Ectodermal cell (in vitro differentiated cells): ENCODE measurements around the gene ATP4B.

Source experiments
- H3K27ac ChIP-seq: 2 replicates; pipeline ENCODE4 v1.7.0; 2013; ENCODE audit warnings: mild to moderate bottlenecking, low read depth, low read length; ENCODE audit not compliant: insufficient read depth, poor library complexity, severe bottlenecking
- H3K27me3 ChIP-seq: 2 replicates; pipeline ENCODE4 v1.7.0; 2013; ENCODE audit warnings: mild to moderate bottlenecking, low read length; ENCODE audit not compliant: insufficient read depth, control insufficient read depth, poor library complexity, severe bottlenecking
- H3K36me3 ChIP-seq: one replicate; pipeline ENCODE4 v1.7.0; 2013; ENCODE audit warnings: low read length; ENCODE audit not compliant: control insufficient read depth, insufficient read depth
- H3K4me1 ChIP-seq: one replicate; pipeline ENCODE4 v1.7.0; 2013; ENCODE audit warnings: low read length; ENCODE audit not compliant: control insufficient read depth, insufficient read depth
- H3K4me3 ChIP-seq: 2 replicates; pipeline ENCODE4 v1.7.0; 2013; ENCODE audit warnings: low read depth, low read length, control low read depth; ENCODE audit not compliant: insufficient read depth
- H3K9me3 ChIP-seq: 2 replicates; pipeline ENCODE4 v1.7.0; 2013; ENCODE audit warnings: mild to moderate bottlenecking, low read length, moderate library complexity; ENCODE audit not compliant: control insufficient read depth
- WGBS, 2 experiments: methylation state at CpG; one replicate each; pipeline ENCODE4 v1.1.7; 2013; ENCODE audit warnings: missing lambda C conversion rate in 2 of 2; 5-methylcytosine and 5-hydroxymethylcytosine counted together

The ATP4B gene

GRCh38 chr13:113642563-113642962 is 15.4 kb downstream of the ATP4B start:
- Histone ChIP-seq H3K9me3 (peaks cover 2% of the 10 kb centered on the region), H3K27me3 (no peaks in the 10 kb centered on the region), H3K4me3 (no peak overlapping the region), H3K36me3 (peaks cover 38% of the 10 kb centered on the region), H3K4me1 (no peaks in the 10 kb centered on the region), H3K27ac (no peak overlapping the region)
- WGBS, 2 experiments = 93 to 96% methylated on average over 2 of the region's 2 CpGs

GRCh38 chr13:113641426-113641825 is 16.6 kb downstream of the ATP4B start:
- Histone ChIP-seq H3K4me3 (no peak overlapping the region), H3K36me3 (peaks cover 49% of the 10 kb centered on the region), H3K27me3 (no peaks in the 10 kb centered on the region), H3K27ac (no peak overlapping the region), H3K9me3 (peaks cover 2% of the 10 kb centered on the region), H3K4me1 (no peaks in the 10 kb centered on the region)
- 89 to 94% methylated on average over 7 of the region's 7 CpGs for WGBS, 2 experiments

DNA sequence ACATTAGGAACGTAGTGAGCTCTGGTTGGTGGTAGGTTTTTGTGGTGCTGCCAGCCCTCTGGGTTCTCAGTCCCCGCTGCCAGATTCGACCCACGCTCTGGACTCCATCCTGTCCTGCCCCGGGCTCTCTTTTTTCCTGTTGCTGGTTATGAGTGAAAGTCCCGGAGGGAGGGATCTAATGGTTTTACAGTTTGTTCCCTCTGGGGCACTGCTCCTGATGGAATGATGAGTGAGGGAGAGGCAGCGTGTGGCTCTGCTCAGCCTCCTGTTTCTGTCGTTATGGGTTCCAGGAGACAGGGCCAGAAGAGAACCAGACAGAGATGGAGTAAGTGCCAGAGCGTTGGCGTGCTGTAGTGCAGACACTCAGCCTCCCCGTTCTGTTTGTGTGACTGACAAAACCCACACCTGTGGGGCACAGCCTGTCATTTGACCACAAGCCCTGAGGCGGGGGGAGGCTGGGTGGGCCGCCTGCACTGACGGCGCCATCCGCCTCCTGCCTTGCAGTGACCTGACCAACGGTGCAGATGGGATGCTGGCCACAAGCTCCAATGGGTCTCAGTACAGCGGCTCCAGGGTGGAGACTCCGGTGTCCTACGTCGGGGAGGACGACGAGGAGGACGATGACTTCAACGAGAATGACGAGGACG is 18.3 kb downstream of the ATP4B start:
- WGBS, 2 experiments = 96 to 97% methylated on average over 27 of the region's 27 CpGs
- Histone ChIP-seq H3K4me1 (no peaks in the 10 kb centered on the region), H3K36me3 (peaks cover 57% of the 10 kb centered on the region), H3K9me3 (peaks cover 2% of the 10 kb centered on the region), H3K27me3 (no peaks in the 10 kb centered on the region), H3K4me3 (no peak overlapping the region), H3K27ac (no peak overlapping the region)

- H3K27me3 ChIP-seq = no peaks in the 10 kb centered on the region
- H3K9me3 ChIP-seq = no peaks in the 10 kb centered on the region
- H3K36me3 ChIP-seq = peaks cover 66% of the 10 kb centered on the region
- no peaks in the 10 kb centered on the region for H3K4me1 ChIP-seq
- H3K4me3 ChIP-seq = no peak overlapping the region
- no peak overlapping the region for H3K27ac ChIP-seq
- 96 to 97% methylated on average over 8 of the region's 8 CpGs for WGBS, 2 experiments
Measured at GRCh38 chr13:113638806-113639205, 19.2 kb downstream of the ATP4B start.

- no peaks in the 10 kb centered on the region for H3K27me3 ChIP-seq
- WGBS, 2 experiments = 96% methylated on average over 34 to 37 of the region's 37 CpGs
- no peak overlapping the region for H3K27ac ChIP-seq
- H3K9me3 ChIP-seq = no peaks in the 10 kb centered on the region
- H3K36me3 ChIP-seq = peaks cover 68% of the 10 kb centered on the region
- no peaks in the 10 kb centered on the region for H3K4me1 ChIP-seq
- H3K4me3 ChIP-seq = no peak overlapping the region
Measured at GRCh38 chr13:113638173-113638746, 19.7 kb downstream of the ATP4B start.

- H3K36me3 ChIP-seq = peaks cover 68% of the 10 kb centered on the region
- H3K4me1 ChIP-seq = no peaks in the 10 kb centered on the region
- H3K9me3 ChIP-seq = no peaks in the 10 kb centered on the region
- no peak overlapping the region for H3K27ac ChIP-seq
- no peaks in the 10 kb centered on the region for H3K27me3 ChIP-seq
- no peak overlapping the region for H3K4me3 ChIP-seq
- whole genome bisulfite sequencing, 2 experiments = 95 to 96% methylated on average over 30 of the region's 30 CpGs
Measured at GRCh38 chr13:113637262-113638160, 20.5 kb downstream of the ATP4B start.

- Histone ChIP-seq H3K4me3 (no peak overlapping the region), H3K27me3 (no peaks in the 10 kb centered on the region), H3K4me1 (no peaks in the 10 kb centered on the region), H3K27ac (no peak overlapping the region), H3K36me3 (peaks cover 66% of the 10 kb centered on the region), H3K9me3 (no peaks in the 10 kb centered on the region)
- 96 to 97% methylated on average over 24 of the region's 24 CpGs for WGBS, 2 experiments
Measured at GRCh38 chr13:113636266-113636963, 21.6 kb downstream of the ATP4B start.

DNA sequence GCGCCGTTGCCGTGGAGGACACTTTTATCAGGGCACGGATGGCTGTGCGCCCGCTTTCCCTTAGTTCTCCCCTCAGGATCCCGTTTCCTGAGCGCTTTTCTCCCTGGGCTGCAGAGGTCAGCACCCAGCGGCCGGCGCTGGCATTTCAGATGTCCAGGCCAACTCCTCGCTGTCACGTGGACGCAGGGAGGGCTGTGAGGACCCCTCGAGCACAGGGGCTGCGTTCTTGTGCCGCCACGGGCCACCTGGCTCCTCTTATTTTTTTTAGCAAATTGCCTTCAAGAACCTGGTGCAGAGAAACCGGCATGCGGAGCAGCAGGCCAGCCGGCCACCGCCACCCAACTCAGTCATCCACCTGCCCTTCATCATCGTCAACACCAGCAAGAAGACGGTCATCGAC is 22.3 kb downstream of the ATP4B start:
- H3K36me3 ChIP-seq = peaks cover 65% of the 10 kb centered on the region
- no peaks in the 10 kb centered on the region for H3K9me3 ChIP-seq
- H3K27ac ChIP-seq = no peak overlapping the region
- no peaks in the 10 kb centered on the region for H3K27me3 ChIP-seq
- 95 to 96% methylated on average over 25 of the region's 25 CpGs for WGBS, 2 experiments
- no peak overlapping the region for H3K4me3 ChIP-seq
- no peaks in the 10 kb centered on the region for H3K4me1 ChIP-seq

- Histone ChIP-seq H3K4me1 (no peaks in the 10 kb centered on the region), H3K4me3 (no peak overlapping the region), H3K9me3 (no peaks in the 10 kb centered on the region), H3K27ac (no peak overlapping the region), H3K27me3 (no peaks in the 10 kb centered on the region), H3K36me3 (peaks cover 59% of the 10 kb centered on the region)
- WGBS, 2 experiments = 97% methylated on average over 7 of the region's 7 CpGs
Measured at GRCh38 chr13:113635048-113635420, 23.0 kb downstream of the ATP4B start.
